Naive thymus-derived CD4-positive, alpha-beta T cell (primary cell): Measurements from ENCODE around the gene RNPEP. TPM values are rescaled to one million over a fixed set of nuclear protein-coding genes. Genes with fewer than 3 reads are reported as not detected.
A peak's percentile ranks its signal among the peaks of the same experiment; 100 is the strongest.

Experiments
- ATAC-seq: fragments of 150-1000 bp; cut with Tn5 transposase; 2 replicates; pipeline ENCODE4 v1.10.0; 2021; ENCODE audit warnings: mild to moderate bottlenecking, moderate library complexity
- CTCF ChIA-PET: fragments of 350-600 bp; sonication (Branson Sonifier 250); formaldehyde crosslinking; loops from one replicate; lab custom pipeline; 2021; ENCODE audit warnings: antibody characterized with exemption; lab: Charles Lee
- POLR2A ChIA-PET: fragments of 350-600 bp; sonication (Branson Sonifier 250); formaldehyde crosslinking; loops from one replicate; lab custom pipeline; 2021; ENCODE audit warnings: antibody characterized with exemption, inconsistent platforms; lab: Charles Lee
- DNase-seq, 9 donors: peaks; one replicate each; pipeline versions ENCODE4 v3.0.0 to v3.0.0-alpha.2; 2020 to 2022; ENCODE audit warnings: mixed read lengths in 1 of 9
- H3K27ac ChIP-seq: one replicate; pipeline ENCODE4 v1.7.0; 2013; ENCODE audit warnings: mild to moderate bottlenecking, low read depth, low read length, moderate library complexity
- H3K27me3 ChIP-seq, 2 donors: one replicate each; pipeline ENCODE4 v1.7.0; 2013; ENCODE audit warnings: low read length in 2 of 2, mild to moderate bottlenecking in 2 of 2, moderate library complexity in 2 of 2; ENCODE audit not compliant: control insufficient read depth in 2 of 2, insufficient read depth in 2 of 2
- H3K36me3 ChIP-seq, 3 experiments: 1 replicate in 2 of 3; 2 replicates in 1 of 3; pipeline ENCODE4 v1.7.0; 2013; ENCODE audit warnings: low read length in 3 of 3, mild to moderate bottlenecking in 3 of 3, moderate library complexity in 1 of 3; ENCODE audit not compliant: insufficient read depth in 3 of 3, control insufficient read depth in 2 of 3
- H3K4me1 ChIP-seq, 2 donors: one replicate each; pipeline ENCODE4 v1.7.0; 2013; ENCODE audit warnings: low read length in 2 of 2, mild to moderate bottlenecking in 2 of 2, moderate library complexity in 1 of 2; ENCODE audit not compliant: control insufficient read depth in 2 of 2, insufficient read depth in 2 of 2
- H3K4me3 ChIP-seq: 2 replicates; pipeline ENCODE4 v1.7.0; 2013; ENCODE audit warnings: mild to moderate bottlenecking, low read length
- H3K9me3 ChIP-seq, 3 experiments: 1 replicate in 2 of 3; 2 replicates in 1 of 3; pipeline ENCODE4 v1.7.0; 2013; ENCODE audit warnings: low read length in 3 of 3; ENCODE audit not compliant: control insufficient read depth in 2 of 3
- H3K27ac Mint-ChIP-seq, 9 donors: one replicate each; pipeline ENCODE4 v1.8.0; 2020 to 2022; ENCODE audit warnings: mixed read lengths in 9 of 9, mild to moderate bottlenecking in 8 of 9, moderate library complexity in 5 of 9, inconsistent platforms in 2 of 9
- H3K27me3 Mint-ChIP-seq, 5 donors: one replicate each; pipeline ENCODE4 v1.8.0; 2021 to 2022; ENCODE audit warnings: mixed read lengths in 5 of 5, mild to moderate bottlenecking in 1 of 5
- H3K36me3 Mint-ChIP-seq, 5 donors: one replicate each; pipeline ENCODE4 v1.8.0; 2020 to 2022; ENCODE audit warnings: mixed read lengths in 5 of 5, mild to moderate bottlenecking in 3 of 5, inconsistent platforms in 1 of 5
- H3K4me1 Mint-ChIP-seq, 7 donors: one replicate each; pipeline ENCODE4 v1.8.0; 2020 to 2022; ENCODE audit warnings: mixed read lengths in 7 of 7, mild to moderate bottlenecking in 3 of 7, inconsistent platforms in 1 of 7
- H3K4me3 Mint-ChIP-seq, 10 donors: one replicate each; pipeline ENCODE4 v1.8.0; 2020 to 2022; ENCODE audit warnings: mild to moderate bottlenecking in 10 of 10, mixed read lengths in 10 of 10, moderate library complexity in 6 of 10, inconsistent platforms in 2 of 10
- H3K9me3 Mint-ChIP-seq, 11 donors: one replicate each; pipeline ENCODE4 v1.8.0; 2020 to 2022; ENCODE audit warnings: mixed read lengths in 11 of 11, mild to moderate bottlenecking in 4 of 11, inconsistent platforms in 1 of 11, moderate library complexity in 1 of 11
- intact Hi-C, 2 donors: fragments of 100-400 bp; cut with micrococcal nuclease; formaldehyde crosslinking; loops; one replicate each; pipeline ENCODE4 v1.15.1; 2023
- polyA plus RNA-seq, 2 donors: library from polyadenylated mRNA; unstranded; fragments of 300-500 nt; fragmentation: Illumina TruSeq; gene quantifications; one replicate each; pipeline ENCODE4 v1.2.3, GENCODE V29; 2021
- total RNA-seq, 6 experiments: library from RNA in 5 of 6; stranded (reverse) in 5 of 6; gene quantifications; 1 replicate in 5 of 6; 2 replicates in 1 of 6; pipeline ENCODE4 v1.2.3 and lab custom pipeline; 2021 to 2026

Gene RNPEP
- total and polyA plus RNA-seq, 7 experiments from 2014 or later: 19.4 to 43.4 (median 26.8) TPM

GRCh38 chr1:202004711-202005110 lies 22.3 kb downstream of the RNPEP start:
- ATAC-seq: no peak
- no peaks in the 10 kb centered on the region for H3K27me3 ChIP-seq
- no peak overlapping the region for H3K27ac ChIP-seq
- no peak overlapping the region for H3K4me3 ChIP-seq
- H3K36me3 ChIP-seq: peaks cover 0 to 72% (median 0%) of the 10 kb centered on the region in 3 experiments
- no peaks in the 10 kb centered on the region for H3K9me3 ChIP-seq
- H3K27me3 Mint-ChIP-seq: no peaks in the 10 kb centered on the region
- ChIA-PET CTCF (no interaction called here), POLR2A (no interaction called here)
- H3K4me1 Mint-ChIP-seq: peaks cover 0 to 2% (median 0%) of the 10 kb centered on the region in 7 donors
- no peak overlapping the region for H3K4me3 Mint-ChIP-seq
- intact Hi-C loops: loop anchor here in 1 of 2 donors (5.0 kb wide), 1 partner anchor 313 kb away; no protein-coding TSS in a partner anchor
- peaks cover 8 to 43% (median 17%) of the 10 kb centered on the region in 5 donors for H3K36me3 Mint-ChIP-seq
- H3K9me3 Mint-ChIP-seq: peaks cover 0 to 2% (median 0%) of the 10 kb centered on the region in 11 donors
- DNase-seq: no peak
- no peaks in the 10 kb centered on the region for H3K4me1 ChIP-seq
- no peak overlapping the region for H3K27ac Mint-ChIP-seq

GRCh38 chr1:202005958-202006357 lies 23.5 kb downstream of the RNPEP start:
- intact Hi-C loops: loop anchor here in 1 of 2 donors (5.0 kb wide), 1 partner anchor 311 kb away; no protein-coding TSS in a partner anchor
- H3K27me3 Mint-ChIP-seq: no peaks in the 10 kb centered on the region
- Histone ChIP-seq H3K9me3 (no peaks in the 10 kb centered on the region), H3K36me3 (peaks cover 0 to 60% (median 0%) of the 10 kb centered on the region in 3 experiments), H3K4me1 (no peaks in the 10 kb centered on the region), H3K27me3 (no peaks in the 10 kb centered on the region), H3K27ac (no peak overlapping the region), H3K4me3 (no peak overlapping the region)
- POLR2A ChIA-PET: no interaction called here
- CTCF ChIA-PET: no interaction called here
- H3K36me3 Mint-ChIP-seq: peaks cover 7 to 38% (median 12%) of the 10 kb centered on the region in 5 donors
- H3K4me1 Mint-ChIP-seq: peaks cover 0 to 2% (median 0%) of the 10 kb centered on the region in 7 donors
- no peak overlapping the region for H3K4me3 Mint-ChIP-seq
- H3K9me3 Mint-ChIP-seq: peaks cover 0 to 2% (median 0%) of the 10 kb centered on the region in 11 donors
- DNase-seq (no peak), ATAC-seq (no peak)
- H3K27ac Mint-ChIP-seq: no peak overlapping the region

GRCh38 chr1:202007304-202007703 lies 24.9 kb downstream of the RNPEP start:
- no peak for ATAC-seq
- CTCF ChIA-PET: interaction anchor here (0.5 to 1.1 kb wide), 4 partner anchors 12 to 1694 kb away, joined by 3 to 4 read pairs (median 3); no protein-coding TSS in a partner anchor
- H3K36me3 Mint-ChIP-seq: peaks cover 7 to 34% (median 12%) of the 10 kb centered on the region in 5 donors
- peaks cover 0 to 2% (median 0%) of the 10 kb centered on the region in 7 donors for H3K4me1 Mint-ChIP-seq
- Histone ChIP-seq H3K4me3 (no peak overlapping the region), H3K36me3 (peaks cover 0 to 50% (median 0%) of the 10 kb centered on the region in 3 experiments), H3K4me1 (no peaks in the 10 kb centered on the region), H3K27ac (no peak overlapping the region), H3K9me3 (no peaks in the 10 kb centered on the region), H3K27me3 (no peaks in the 10 kb centered on the region)
- no peaks in the 10 kb centered on the region for H3K27me3 Mint-ChIP-seq
- H3K4me3 Mint-ChIP-seq: no peak overlapping the region
- peak overlapping the region in 1 of 9 donors; percentile 55 for H3K27ac Mint-ChIP-seq
- H3K9me3 Mint-ChIP-seq: peaks cover 0 to 2% (median 0%) of the 10 kb centered on the region in 11 donors
- POLR2A ChIA-PET: no interaction called here
- DNase-seq: no peak
- intact Hi-C loops: loop anchor here in 1 of 2 donors (5.0 kb wide), 1 partner anchor 310 kb away; no protein-coding TSS in a partner anchor

GRCh38 chr1:202007805-202008489 lies 25.5 kb downstream of the RNPEP start:
- H3K27ac ChIP-seq: no peak overlapping the region
- no peaks in the 10 kb centered on the region for H3K27me3 Mint-ChIP-seq
- peaks cover 0 to 43% (median 0%) of the 10 kb centered on the region in 3 experiments for H3K36me3 ChIP-seq
- peaks cover 0 to 2% (median 0%) of the 10 kb centered on the region in 7 donors for H3K4me1 Mint-ChIP-seq
- ATAC-seq (no peak), DNase-seq (no peak)
- no peak overlapping the region for H3K4me3 Mint-ChIP-seq
- H3K4me3 ChIP-seq: no peak overlapping the region
- H3K9me3 Mint-ChIP-seq: peaks cover 0 to 2% (median 0%) of the 10 kb centered on the region in 11 donors
- peak overlapping the region in 1 of 9 donors; percentile 62 for H3K27ac Mint-ChIP-seq
- H3K9me3 ChIP-seq: no peaks in the 10 kb centered on the region
- ChIA-PET POLR2A (no interaction called here), CTCF (interaction anchor here (0.5 to 1.1 kb wide), 3 partner anchors 13 to 457 kb away, joined by 3 to 4 read pairs (median 3); no protein-coding TSS in a partner anchor)
- H3K36me3 Mint-ChIP-seq: peaks cover 4 to 29% (median 12%) of the 10 kb centered on the region in 5 donors
- intact Hi-C loops: loop anchor here in 1 of 2 donors (5.0 kb wide), 1 partner anchor 309 kb away; no protein-coding TSS in a partner anchor
- no peaks in the 10 kb centered on the region for H3K27me3 ChIP-seq
- H3K4me1 ChIP-seq: no peaks in the 10 kb centered on the region

- no peaks in the 10 kb centered on the region for H3K9me3 ChIP-seq
- CTCF ChIA-PET: interaction anchor here (0.6 to 1.3 kb wide), 4 partner anchors 9 to 270 kb away, joined by 3 to 5 read pairs (median 4); no protein-coding TSS in a partner anchor
- H3K27ac ChIP-seq: no peak overlapping the region
- peaks cover 0 to 2% (median 0%) of the 10 kb centered on the region in 7 donors for H3K4me1 Mint-ChIP-seq
- H3K9me3 Mint-ChIP-seq: peaks cover 0 to 2% (median 0%) of the 10 kb centered on the region in 11 donors
- peaks cover 1 to 16% (median 10%) of the 10 kb centered on the region in 5 donors for H3K36me3 Mint-ChIP-seq
- no peaks in the 10 kb centered on the region for H3K4me1 ChIP-seq
- intact Hi-C loops: loop anchor here (1.0 to 5.0 kb wide), 2 partner anchors 126 to 308 kb away; no protein-coding TSS in a partner anchor
- H3K4me3 Mint-ChIP-seq: no peak overlapping the region
- H3K27me3 Mint-ChIP-seq: no peaks in the 10 kb centered on the region
- H3K4me3 ChIP-seq: no peak overlapping the region
- peaks cover 0 to 27% (median 0%) of the 10 kb centered on the region in 3 experiments for H3K36me3 ChIP-seq
- POLR2A ChIA-PET: no interaction called here
- H3K27ac Mint-ChIP-seq: no peak overlapping the region
- H3K27me3 ChIP-seq: no peaks in the 10 kb centered on the region
- DNase-seq: peak; percentile 11 to 69 (median 41)
- ATAC-seq: peak; percentile 85
Observed at GRCh38 chr1:202009326-202010179, 27.1 kb downstream of the RNPEP start.
